Fibroblast of skin of right quadriceps (primary cell): ENCODE results near the gene IFNW1.

Experiments used
- DNase-seq: peaks from one replicate; pipeline ENCODE4 v3.0.0-alpha.2; 2013

Gene IFNW1

GRCh38 chr9:21104787-21105186 lies 36.8 kb downstream of the IFNW1 start:
- no peak for DNase-seq

GRCh38 chr9:21102305-21102704 lies 39.3 kb downstream of the IFNW1 start:
- no peak for DNase-seq

DNA sequence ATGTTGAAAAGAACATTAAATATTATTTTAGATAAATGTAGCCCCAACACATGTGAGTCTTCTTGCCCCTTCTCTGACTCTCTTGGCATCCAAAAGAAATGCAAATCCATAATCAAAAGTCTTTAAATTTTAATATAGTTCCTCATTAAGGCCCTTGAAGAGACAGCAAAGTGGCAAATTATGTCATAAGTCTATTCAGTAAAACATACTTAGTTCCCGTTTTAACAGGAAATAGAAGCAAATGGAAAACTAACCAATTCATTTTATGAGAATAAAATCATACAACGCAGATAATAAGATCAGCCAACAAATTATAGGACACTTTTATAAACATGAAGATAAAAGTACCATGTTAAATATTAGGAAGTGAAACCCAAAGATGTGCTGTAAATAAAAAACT lies 43.8 kb downstream of the IFNW1 start:
- no peak for DNase-seq

DNA sequence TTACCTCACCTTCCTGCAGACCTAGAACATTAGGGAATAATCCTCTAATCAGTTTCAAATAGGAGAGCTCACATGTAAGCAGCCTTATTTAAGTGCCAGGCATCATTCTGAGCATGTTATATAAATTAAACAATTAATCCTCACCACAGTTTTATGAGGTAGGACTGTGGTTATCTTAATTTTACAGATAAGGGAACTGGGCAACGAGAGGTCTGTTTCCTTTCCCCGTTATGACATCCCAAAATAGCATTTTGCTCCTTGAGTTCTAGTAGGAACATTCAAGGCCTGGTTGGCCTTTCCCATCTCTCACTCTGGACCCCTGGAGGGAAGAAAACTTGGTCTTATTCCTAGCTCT lies 44.8 kb downstream of the IFNW1 start:
- DNase-seq: no peak

GRCh38 chr9:21096172-21096900 lies 45.3 kb downstream of the IFNW1 start:
- DNase-seq: peak; percentile 38

DNA sequence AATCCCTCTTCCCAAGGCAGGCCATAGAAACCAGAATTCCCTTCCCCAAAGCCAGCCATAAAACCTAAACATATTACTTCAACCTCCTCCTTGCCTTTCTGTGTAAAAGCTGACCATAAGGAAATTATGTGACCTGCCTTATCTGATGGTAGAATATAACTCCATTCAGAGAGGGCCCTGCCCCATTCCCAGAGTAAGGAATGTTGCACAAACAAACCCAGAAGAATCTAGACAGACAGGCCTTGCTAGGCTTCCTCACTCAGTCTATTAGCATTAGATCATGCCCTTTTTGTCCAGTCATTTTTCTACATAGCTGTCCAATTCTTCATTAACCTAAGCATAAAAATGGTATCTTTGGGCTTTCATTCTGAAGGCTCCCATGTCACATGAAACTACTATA lies 46.1 kb downstream of the IFNW1 start:
- DNase-seq: no peak
